ENCODE measurements around the gene SNAP29.

Gene SNAP29

DNA sequence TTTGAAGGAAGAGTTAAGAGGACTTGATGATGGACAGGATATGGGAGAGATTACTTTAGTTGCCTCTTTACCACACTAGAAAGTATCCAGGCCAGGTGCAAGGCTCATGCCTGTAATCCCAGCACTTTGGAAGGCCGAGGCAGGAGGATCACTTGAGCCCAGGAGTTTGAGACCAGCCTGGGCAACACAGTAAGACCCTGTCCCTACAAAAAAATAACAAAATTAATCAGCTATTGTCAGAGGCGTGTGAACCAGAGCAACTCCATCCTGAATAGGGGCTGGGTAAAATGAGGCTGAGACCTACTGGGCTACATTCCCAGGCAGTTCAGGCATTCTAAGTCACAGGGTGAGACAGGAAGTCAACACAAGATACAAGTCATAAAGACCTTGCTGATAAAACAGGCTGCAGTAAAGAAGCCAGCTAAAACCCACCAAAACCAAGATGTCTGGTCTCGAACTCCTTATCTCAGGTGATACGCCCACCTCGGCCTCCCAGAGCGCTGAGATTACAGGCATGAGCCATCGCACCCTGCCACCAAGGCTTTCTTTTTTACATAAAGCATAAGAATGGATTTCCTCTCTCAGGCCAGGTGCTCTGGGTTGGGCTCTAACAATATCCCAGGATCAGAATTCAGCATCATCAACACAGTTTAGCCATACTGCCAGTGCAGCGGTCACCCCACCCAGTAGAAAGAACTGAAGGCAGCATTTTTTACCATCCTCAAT is 18.0 kb upstream of the SNAP29 start:
- no peak for ATAC-seq
- TF ChIP-seq OSR1 (CRISPR knock-in tag; IDR thresholded peaks at IDR 0.05) (no peak), CSDC2 (CRISPR knock-in tag; IDR thresholded peaks at IDR 0.05) (no peak), GLIS3 (CRISPR knock-in tag; IDR thresholded peaks at IDR 0.05) (no peak), TCF4 (CRISPR knock-in tag; IDR thresholded peaks at IDR 0.05; ENCODE audit: borderline replicate concordance) (no peak), ZNF8 (CRISPR knock-in tag; IDR thresholded peaks at IDR 0.05) (no peak), ZNF565 (CRISPR knock-in tag; conservative IDR thresholded peaks at IDR 0.05; ENCODE audit: low read depth) (no peak), ZC3H10 (CRISPR knock-in tag; IDR thresholded peaks at IDR 0.05) (no peak), ZFP30 (CRISPR knock-in tag; IDR thresholded peaks at IDR 0.05) (no peak), ESRRG (CRISPR knock-in tag; IDR thresholded peaks at IDR 0.05) (no peak), PPARA (CRISPR knock-in tag; IDR thresholded peaks at IDR 0.05; ENCODE audit: borderline replicate concordance) (no peak), SNAI2 (CRISPR knock-in tag; IDR thresholded peaks at IDR 0.05) (no peak), ZFP3 (CRISPR knock-in tag; IDR thresholded peaks at IDR 0.05) (no peak), RARB (CRISPR knock-in tag; IDR thresholded peaks at IDR 0.05) (no peak), TOX (CRISPR knock-in tag; IDR thresholded peaks at IDR 0.05; ENCODE audit: borderline replicate concordance) (no peak), ISL1 (CRISPR knock-in tag; IDR thresholded peaks at IDR 0.05) (no peak)
- TF ChIP-seq, protein P1, sequence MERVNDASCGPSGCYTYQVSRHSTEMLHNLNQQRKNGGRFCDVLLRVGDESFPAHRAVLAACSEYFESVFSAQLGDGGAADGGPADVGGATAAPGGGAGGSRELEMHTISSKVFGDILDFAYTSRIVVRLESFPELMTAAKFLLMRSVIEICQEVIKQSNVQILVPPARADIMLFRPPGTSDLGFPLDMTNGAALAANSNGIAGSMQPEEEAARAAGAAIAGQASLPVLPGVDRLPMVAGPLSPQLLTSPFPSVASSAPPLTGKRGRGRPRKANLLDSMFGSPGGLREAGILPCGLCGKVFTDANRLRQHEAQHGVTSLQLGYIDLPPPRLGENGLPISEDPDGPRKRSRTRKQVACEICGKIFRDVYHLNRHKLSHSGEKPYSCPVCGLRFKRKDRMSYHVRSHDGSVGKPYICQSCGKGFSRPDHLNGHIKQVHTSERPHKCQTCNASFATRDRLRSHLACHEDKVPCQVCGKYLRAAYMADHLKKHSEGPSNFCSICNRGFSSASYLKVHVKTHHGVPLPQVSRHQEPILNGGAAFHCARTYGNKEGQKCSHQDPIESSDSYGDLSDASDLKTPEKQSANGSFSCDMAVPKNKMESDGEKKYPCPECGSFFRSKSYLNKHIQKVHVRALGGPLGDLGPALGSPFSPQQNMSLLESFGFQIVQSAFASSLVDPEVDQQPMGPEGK (CRISPR knock-in tag; IDR thresholded peaks at IDR 0.05; ENCODE audit: borderline replicate concordance), result no peak
- TF ChIP-seq, protein P2, sequence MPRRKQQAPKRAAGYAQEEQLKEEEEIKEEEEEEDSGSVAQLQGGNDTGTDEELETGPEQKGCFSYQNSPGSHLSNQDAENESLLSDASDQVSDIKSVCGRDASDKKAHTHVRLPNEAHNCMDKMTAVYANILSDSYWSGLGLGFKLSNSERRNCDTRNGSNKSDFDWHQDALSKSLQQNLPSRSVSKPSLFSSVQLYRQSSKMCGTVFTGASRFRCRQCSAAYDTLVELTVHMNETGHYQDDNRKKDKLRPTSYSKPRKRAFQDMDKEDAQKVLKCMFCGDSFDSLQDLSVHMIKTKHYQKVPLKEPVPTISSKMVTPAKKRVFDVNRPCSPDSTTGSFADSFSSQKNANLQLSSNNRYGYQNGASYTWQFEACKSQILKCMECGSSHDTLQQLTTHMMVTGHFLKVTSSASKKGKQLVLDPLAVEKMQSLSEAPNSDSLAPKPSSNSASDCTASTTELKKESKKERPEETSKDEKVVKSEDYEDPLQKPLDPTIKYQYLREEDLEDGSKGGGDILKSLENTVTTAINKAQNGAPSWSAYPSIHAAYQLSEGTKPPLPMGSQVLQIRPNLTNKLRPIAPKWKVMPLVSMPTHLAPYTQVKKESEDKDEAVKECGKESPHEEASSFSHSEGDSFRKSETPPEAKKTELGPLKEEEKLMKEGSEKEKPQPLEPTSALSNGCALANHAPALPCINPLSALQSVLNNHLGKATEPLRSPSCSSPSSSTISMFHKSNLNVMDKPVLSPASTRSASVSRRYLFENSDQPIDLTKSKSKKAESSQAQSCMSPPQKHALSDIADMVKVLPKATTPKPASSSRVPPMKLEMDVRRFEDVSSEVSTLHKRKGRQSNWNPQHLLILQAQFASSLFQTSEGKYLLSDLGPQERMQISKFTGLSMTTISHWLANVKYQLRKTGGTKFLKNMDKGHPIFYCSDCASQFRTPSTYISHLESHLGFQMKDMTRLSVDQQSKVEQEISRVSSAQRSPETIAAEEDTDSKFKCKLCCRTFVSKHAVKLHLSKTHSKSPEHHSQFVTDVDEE (CRISPR knock-in tag; IDR thresholded peaks at IDR 0.05), result no peak
- TF ChIP-seq, protein P3, sequence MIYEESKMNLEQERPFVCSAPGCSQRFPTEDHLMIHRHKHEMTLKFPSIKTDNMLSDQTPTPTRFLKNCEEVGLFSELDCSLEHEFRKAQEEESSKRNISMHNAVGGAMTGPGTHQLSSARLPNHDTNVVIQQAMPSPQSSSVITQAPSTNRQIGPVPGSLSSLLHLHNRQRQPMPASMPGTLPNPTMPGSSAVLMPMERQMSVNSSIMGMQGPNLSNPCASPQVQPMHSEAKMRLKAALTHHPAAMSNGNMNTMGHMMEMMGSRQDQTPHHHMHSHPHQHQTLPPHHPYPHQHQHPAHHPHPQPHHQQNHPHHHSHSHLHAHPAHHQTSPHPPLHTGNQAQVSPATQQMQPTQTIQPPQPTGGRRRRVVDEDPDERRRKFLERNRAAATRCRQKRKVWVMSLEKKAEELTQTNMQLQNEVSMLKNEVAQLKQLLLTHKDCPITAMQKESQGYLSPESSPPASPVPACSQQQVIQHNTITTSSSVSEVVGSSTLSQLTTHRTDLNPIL (CRISPR knock-in tag; IDR thresholded peaks at IDR 0.05; ENCODE audit: low read depth), result no peak
- TF ChIP-seq, protein P4, sequence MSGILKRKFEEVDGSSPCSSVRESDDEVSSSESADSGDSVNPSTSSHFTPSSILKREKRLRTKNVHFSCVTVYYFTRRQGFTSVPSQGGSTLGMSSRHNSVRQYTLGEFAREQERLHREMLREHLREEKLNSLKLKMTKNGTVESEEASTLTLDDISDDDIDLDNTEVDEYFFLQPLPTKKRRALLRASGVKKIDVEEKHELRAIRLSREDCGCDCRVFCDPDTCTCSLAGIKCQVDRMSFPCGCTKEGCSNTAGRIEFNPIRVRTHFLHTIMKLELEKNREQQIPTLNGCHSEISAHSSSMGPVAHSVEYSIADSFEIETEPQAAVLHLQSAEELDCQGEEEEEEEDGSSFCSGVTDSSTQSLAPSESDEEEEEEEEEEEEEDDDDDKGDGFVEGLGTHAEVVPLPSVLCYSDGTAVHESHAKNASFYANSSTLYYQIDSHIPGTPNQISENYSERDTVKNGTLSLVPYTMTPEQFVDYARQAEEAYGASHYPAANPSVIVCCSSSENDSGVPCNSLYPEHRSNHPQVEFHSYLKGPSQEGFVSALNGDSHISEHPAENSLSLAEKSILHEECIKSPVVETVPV (CRISPR knock-in tag; IDR thresholded peaks at IDR 0.05), result no peak
- TF ChIP-seq, protein P5, sequence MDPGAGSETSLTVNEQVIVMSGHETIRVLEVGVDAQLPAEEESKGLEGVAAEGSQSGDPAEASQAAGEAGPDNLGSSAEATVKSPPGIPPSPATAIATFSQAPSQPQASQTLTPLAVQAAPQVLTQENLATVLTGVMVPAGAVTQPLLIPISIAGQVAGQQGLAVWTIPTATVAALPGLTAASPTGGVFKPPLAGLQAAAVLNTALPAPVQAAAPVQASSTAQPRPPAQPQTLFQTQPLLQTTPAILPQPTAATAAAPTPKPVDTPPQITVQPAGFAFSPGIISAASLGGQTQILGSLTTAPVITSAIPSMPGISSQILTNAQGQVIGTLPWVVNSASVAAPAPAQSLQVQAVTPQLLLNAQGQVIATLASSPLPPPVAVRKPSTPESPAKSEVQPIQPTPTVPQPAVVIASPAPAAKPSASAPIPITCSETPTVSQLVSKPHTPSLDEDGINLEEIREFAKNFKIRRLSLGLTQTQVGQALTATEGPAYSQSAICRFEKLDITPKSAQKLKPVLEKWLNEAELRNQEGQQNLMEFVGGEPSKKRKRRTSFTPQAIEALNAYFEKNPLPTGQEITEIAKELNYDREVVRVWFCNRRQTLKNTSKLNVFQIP (CRISPR knock-in tag; IDR thresholded peaks at IDR 0.05; ENCODE audit: borderline replicate concordance, low read depth), result no peak

DNA sequence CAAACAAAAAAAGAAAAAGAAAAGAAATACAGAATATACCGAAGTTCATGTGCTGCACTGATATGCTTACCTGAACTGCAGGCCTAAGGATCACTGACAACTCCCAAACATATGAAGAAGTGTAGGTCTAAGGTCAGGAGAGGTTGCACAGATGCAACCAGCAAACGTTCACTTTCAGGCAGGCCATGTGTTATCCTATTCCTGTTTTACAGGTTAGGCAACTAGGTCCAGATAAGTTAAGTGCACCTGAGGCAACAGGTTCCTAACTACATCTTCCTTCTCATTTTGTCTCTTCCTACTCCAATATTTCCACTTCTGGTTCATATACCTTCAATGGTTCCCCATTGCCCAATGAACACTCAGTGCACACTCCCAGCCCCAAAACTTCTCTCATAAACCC is 15.3 kb upstream of the SNAP29 start:
- no peak for ATAC-seq
- TF ChIP-seq ZC3H10 (CRISPR knock-in tag; IDR thresholded peaks at IDR 0.05), result no peak
- TF ChIP-seq OSR1 (CRISPR knock-in tag; IDR thresholded peaks at IDR 0.05), result no peak
- no peak for TF ChIP-seq ISL1 (CRISPR knock-in tag; IDR thresholded peaks at IDR 0.05)
- TF ChIP-seq TCF4 (CRISPR knock-in tag; IDR thresholded peaks at IDR 0.05; ENCODE audit: borderline replicate concordance), result no peak
- TF ChIP-seq, protein P5 (CRISPR knock-in tag; IDR thresholded peaks at IDR 0.05; ENCODE audit: borderline replicate concordance, low read depth), result no peak
- no peak for TF ChIP-seq ZFP3 (CRISPR knock-in tag; IDR thresholded peaks at IDR 0.05)
- TF ChIP-seq ZFP30 (CRISPR knock-in tag; IDR thresholded peaks at IDR 0.05), result no peak
- no peak for TF ChIP-seq PPARA (CRISPR knock-in tag; IDR thresholded peaks at IDR 0.05; ENCODE audit: borderline replicate concordance)
- no peak for TF ChIP-seq ZNF70 (CRISPR knock-in tag; IDR thresholded peaks at IDR 0.05)
- TF ChIP-seq, protein P2 (CRISPR knock-in tag; IDR thresholded peaks at IDR 0.05), result no peak
- TF ChIP-seq, protein P4 (CRISPR knock-in tag; IDR thresholded peaks at IDR 0.05), result no peak
- no peak for TF ChIP-seq ARNTL (CRISPR knock-in tag; IDR thresholded peaks at IDR 0.05; ENCODE audit: borderline replicate concordance, low read depth)
